Measurements from ENCODE around the gene SRSF1. TPM values are rescaled to one million over a fixed set of nuclear protein-coding genes. Genes with fewer than 3 reads are reported as not detected.

The SRSF1 gene
- total and polyA plus RNA-seq, 2 of the 4 experiments (the other 2 are of a cell fraction), result 190 to 357 TPM

DNA sequence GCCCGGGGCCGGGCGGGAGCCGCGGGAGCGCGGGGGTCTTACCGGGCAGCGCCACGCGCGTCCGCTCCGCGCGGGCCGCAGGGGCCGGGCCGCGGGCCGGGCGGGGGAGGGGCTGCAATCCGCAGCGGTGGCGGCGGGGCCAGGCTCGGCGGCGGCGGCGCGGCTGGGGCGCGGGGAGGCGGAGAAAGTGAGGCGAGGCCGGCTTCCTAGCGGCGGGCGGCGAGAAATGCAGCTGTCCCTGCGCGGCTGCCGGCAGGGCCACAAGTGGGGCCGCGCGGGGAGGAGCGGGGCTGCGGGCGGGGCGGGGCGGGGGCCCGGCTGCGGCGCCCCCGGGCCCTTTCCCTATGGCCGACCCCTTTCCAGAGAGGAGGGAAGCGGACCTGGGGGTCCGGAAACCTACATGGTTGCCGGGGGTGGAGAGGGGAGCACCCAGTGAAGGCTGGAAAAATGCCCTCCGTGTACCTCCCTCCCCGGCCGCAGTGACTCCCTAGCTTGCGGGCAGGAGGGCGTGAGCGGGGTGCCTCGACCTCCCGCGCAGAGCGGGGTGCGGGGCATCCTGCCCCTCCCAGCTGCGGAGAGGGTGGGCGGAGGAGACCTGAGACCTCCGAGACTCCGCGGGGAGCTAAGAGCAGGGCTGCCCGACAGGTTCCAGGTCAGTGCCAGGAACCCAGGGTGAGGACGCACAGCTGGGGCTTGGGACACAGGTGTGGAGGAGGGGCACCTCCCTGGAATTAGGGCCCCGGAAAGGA is 51.7 kb downstream of the SRSF1 start, which contains the start of gene CUEDC1 (continued):
- TF ChIP-seq, protein P1, sequence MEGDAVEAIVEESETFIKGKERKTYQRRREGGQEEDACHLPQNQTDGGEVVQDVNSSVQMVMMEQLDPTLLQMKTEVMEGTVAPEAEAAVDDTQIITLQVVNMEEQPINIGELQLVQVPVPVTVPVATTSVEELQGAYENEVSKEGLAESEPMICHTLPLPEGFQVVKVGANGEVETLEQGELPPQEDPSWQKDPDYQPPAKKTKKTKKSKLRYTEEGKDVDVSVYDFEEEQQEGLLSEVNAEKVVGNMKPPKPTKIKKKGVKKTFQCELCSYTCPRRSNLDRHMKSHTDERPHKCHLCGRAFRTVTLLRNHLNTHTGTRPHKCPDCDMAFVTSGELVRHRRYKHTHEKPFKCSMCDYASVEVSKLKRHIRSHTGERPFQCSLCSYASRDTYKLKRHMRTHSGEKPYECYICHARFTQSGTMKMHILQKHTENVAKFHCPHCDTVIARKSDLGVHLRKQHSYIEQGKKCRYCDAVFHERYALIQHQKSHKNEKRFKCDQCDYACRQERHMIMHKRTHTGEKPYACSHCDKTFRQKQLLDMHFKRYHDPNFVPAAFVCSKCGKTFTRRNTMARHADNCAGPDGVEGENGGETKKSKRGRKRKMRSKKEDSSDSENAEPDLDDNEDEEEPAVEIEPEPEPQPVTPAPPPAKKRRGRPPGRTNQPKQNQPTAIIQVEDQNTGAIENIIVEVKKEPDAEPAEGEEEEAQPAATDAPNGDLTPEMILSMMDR (conservative IDR thresholded peaks at IDR 0.05; ENCODE audit: low read depth, low read length), result peak; percentile 52

Measured in IMR-90 (cell line).